HG03439 (cell line): ENCODE data around the gene WDR5.

ENCODE experiments used
- ATAC-seq: cut with Tn5 transposase; IDR thresholded peaks from one replicate; pipeline ENCODE4 v1.9.1; 2021; ENCODE audit warnings: mild to moderate bottlenecking, moderate library complexity; ENCODE audit not compliant: unreplicated experiment

WDR5 gene

GRCh38 chr9:134172198-134173126 is 36.6 kb downstream of the WDR5 start:
- ATAC-seq = no peak

GRCh38 chr9:134173127-134174072 is 37.5 kb downstream of the WDR5 start:
- no peak for ATAC-seq

- no peak for ATAC-seq
These were observed 38.2 kb downstream of the WDR5 start for GRCh38 chr9:134174073-134174449.

- ATAC-seq = no peak
These were observed 38.8 kb downstream of the WDR5 start for GRCh38 chr9:134174526-134175290.

GRCh38 chr9:134175291-134175807 is 39.5 kb downstream of the WDR5 start:
- ATAC-seq = no peak

GRCh38 chr9:134175808-134176598 is 40.1 kb downstream of the WDR5 start:
- no peak for ATAC-seq

GRCh38 chr9:134176599-134176968 is 40.7 kb downstream of the WDR5 start:
- ATAC-seq = no peak

- no peak for ATAC-seq
These were observed 41.3 kb downstream of the WDR5 start for GRCh38 chr9:134177186-134177585.

- ATAC-seq = no peak
These were observed 41.9 kb downstream of the WDR5 start for GRCh38 chr9:134177624-134178393.

- no peak for ATAC-seq
These were observed 42.5 kb downstream of the WDR5 start for GRCh38 chr9:134178394-134178767.

GRCh38 chr9:134178768-134179551 is 43.1 kb downstream of the WDR5 start:
- ATAC-seq = no peak

GRCh38 chr9:134179595-134179917 is 43.7 kb downstream of the WDR5 start:
- no peak for ATAC-seq

- ATAC-seq = no peak
These were observed 44.3 kb downstream of the WDR5 start for GRCh38 chr9:134179918-134180785.

GRCh38 chr9:134180786-134181647 is 45.1 kb downstream of the WDR5 start:
- no peak for ATAC-seq

- ATAC-seq = no peak
These were observed 45.8 kb downstream of the WDR5 start for GRCh38 chr9:134181648-134182034.

- ATAC-seq = no peak
These were observed 46.7 kb downstream of the WDR5 start for GRCh38 chr9:134182554-134183085.
